HepG2 (cell line): ENCODE data around the gene ZDHHC8. TPM values are rescaled to one million over a fixed set of nuclear protein-coding genes. Genes with fewer than 3 reads are reported as not detected.

ENCODE experiments used
- ATAC-seq: fragments of 200-7000 bp; cut with Tn5 transposase; 3 replicates; pipeline ENCODE4 v1.9.1; 2020; ENCODE audit warnings: mild to moderate bottlenecking, moderate library complexity
- BruUV-seq: library from RNA; stranded (reverse); fragments of 400-500 nt; replicated peaks from 2 replicates; lab custom pipeline; 2021; lab: Mats Ljungman, UMichigan
- CTCF ChIA-PET: fragments of 300-600 bp; formaldehyde crosslinking; extraction: SDS; loops from one replicate; lab custom pipeline; 2021; ENCODE audit warnings: low total read pairs, inconsistent platforms, low intra/inter-chr PET ratio; lab: Yijun Ruan, JAX
- POLR2A ChIA-PET: fragments of 350-600 bp; sonication (Branson Sonifier 250); formaldehyde crosslinking; loops from one replicate; lab custom pipeline; 2020; ENCODE audit warnings: antibody characterized with exemption, inconsistent platforms; lab: Yijun Ruan, JAX
- DNase-seq: peaks from one replicate; pipeline ENCODE4 v3.0.0-alpha.2; 2015; ENCODE audit warnings: low spot score
- FAIRE-seq: peaks from 3 replicates; lab custom pipeline; 2011; peaks lifted over from hg19 to GRCh38; lab: Jason Lieb, UNC
- H2AFZ ChIP-seq: one replicate; pipeline ENCODE4 v1.6.1; 2011; ENCODE audit warnings: low read length, inconsistent platforms
- H3K27ac ChIP-seq: fragments of 300-600 bp; 3 replicates; pipeline ENCODE4 v1.8.0; 2011; ENCODE audit warnings: mixed run types, mild to moderate bottlenecking, mixed read lengths, low read length, inconsistent platforms; ENCODE audit not compliant: insufficient read depth; ENCODE audit errors: extremely low read length
- H3K27me3 ChIP-seq, 2 experiments: fragments of 200-600 bp in 1 of 2; 2 replicates in 1 of 2; 3 replicates in 1 of 2; pipeline versions ENCODE4 v1.6.0 to v1.8.0; 2011; ENCODE audit warnings: low read length in 2 of 2, mild to moderate bottlenecking in 2 of 2, moderate library complexity in 2 of 2, inconsistent platforms in 1 of 2; ENCODE audit not compliant: insufficient read depth in 2 of 2, control insufficient read depth in 1 of 2
- H3K36me3 ChIP-seq, 2 experiments: fragments of 200-600 bp in 1 of 2; replicated peaks in 1 of 2; 2 replicates in 1 of 2; 3 replicates in 1 of 2; pipeline versions ENCODE4 v1.5.1 to v1.8.0; 2011; ENCODE audit warnings: low read length in 2 of 2, inconsistent platforms in 1 of 2; ENCODE audit not compliant: insufficient read depth in 2 of 2, control insufficient read depth in 1 of 2
- H3K4me1 ChIP-seq: 2 replicates; pipeline ENCODE4 v1.5.1; 2012; ENCODE audit warnings: low read length, inconsistent platforms; ENCODE audit not compliant: insufficient read depth
- H3K4me2 ChIP-seq: 2 replicates; pipeline ENCODE4 v1.6.0; 2011; ENCODE audit warnings: low read depth, low read length, inconsistent platforms
- H3K4me3 ChIP-seq, 3 experiments: fragments of 200-600 bp in 1 of 3; sonication (generic), shearing (Covaris generic) in 1 of 3; replicated peaks in 1 of 3; 2 replicates each; pipeline ENCODE4 v1.5.1; 2011 to 2016; ENCODE audit warnings: low read length in 3 of 3, inconsistent platforms in 2 of 3, low read depth in 2 of 3, mild to moderate bottlenecking in 2 of 3, control low read depth in 1 of 3, mixed read lengths in 1 of 3; ENCODE audit not compliant: insufficient read depth in 1 of 3
- H3K79me2 ChIP-seq: one replicate; pipeline ENCODE4 v1.6.1; 2011; ENCODE audit warnings: low read length, inconsistent platforms; ENCODE audit not compliant: insufficient read depth
- H3K9ac ChIP-seq: 2 replicates; pipeline ENCODE4 v1.6.0; 2011; ENCODE audit warnings: mild to moderate bottlenecking, low read depth, low read length, inconsistent platforms; ENCODE audit not compliant: insufficient read depth
- H3K9me3 ChIP-seq: 2 replicates; pipeline ENCODE4 v1.5.1; 2012; ENCODE audit warnings: mild to moderate bottlenecking, low read length
- H4K20me1 ChIP-seq: 2 replicates; pipeline ENCODE4 v1.6.0; 2011; ENCODE audit warnings: inconsistent platforms, mild to moderate bottlenecking, low read length, moderate library complexity; ENCODE audit not compliant: insufficient read depth
- BCL6 ChIP-seq: IDR thresholded peaks from 2 replicates; pipeline ENCODE4 v1.6.1; 2016; ENCODE audit warnings: missing genetic modification reagents, missing compliant biosample characterization
- FLYWCH1 ChIP-seq: sonication (generic); formaldehyde crosslinking; IDR thresholded peaks from 2 replicates; pipeline ENCODE4 v1.8.1; 2023; ENCODE audit warnings: mild to moderate bottlenecking, missing genetic modification reagents
- SP5 ChIP-seq: IDR thresholded peaks from 2 replicates; pipeline ENCODE4 v1.6.1; 2016; ENCODE audit warnings: low read depth, borderline replicate concordance
- ZC3H4 ChIP-seq: sonication (generic); formaldehyde crosslinking; IDR thresholded peaks from 2 replicates; pipeline ENCODE4 v1.4.0; 2020; ENCODE audit warnings: missing genetic modification reagents, borderline replicate concordance
- ZNF451 ChIP-seq: sonication (generic); formaldehyde crosslinking; IDR thresholded peaks from 2 replicates; pipeline ENCODE4 v1.5.0; 2020; ENCODE audit warnings: mild to moderate bottlenecking, missing genetic modification reagents
- ZNF670 ChIP-seq: sonication (generic); formaldehyde crosslinking; IDR thresholded peaks from 2 replicates; pipeline ENCODE4 v1.8.0; 2022; ENCODE audit warnings: mild to moderate bottlenecking, missing genetic modification reagents, borderline replicate concordance
- ZNF761 ChIP-seq: sonication (generic); formaldehyde crosslinking; conservative IDR thresholded peaks from 2 replicates; pipeline ENCODE4 v1.4.0; 2020; ENCODE audit warnings: mild to moderate bottlenecking, missing genetic modification reagents
- WGBS: methylation state at CpG from one replicate; pipeline ENCODE4 v1.1.6; 2017; ENCODE audit warnings: low lambda C conversion rate; 5-methylcytosine and 5-hydroxymethylcytosine counted together
- in situ Hi-C: cut with HindIII; loops from 2 replicates; pipeline ENCODE4 v1.10.0; 2017; ENCODE audit warnings: low pct_unique_long_range_greater_than_20kb; ENCODE audit not compliant: extremely low pct_ligation_motif_present
- intact Hi-C: fragments of 100-400 bp; cut with micrococcal nuclease; formaldehyde crosslinking; loops from one replicate; pipeline ENCODE4 v1.10.0; 2022; ENCODE audit not compliant: unreplicated experiment
- polyA plus RNA-seq, 8 experiments: library from polyadenylated mRNA; depleted of rRNA in 3 of 8; stranded (reverse) in 7 of 8; unstranded in 1 of 8; fragments of >200 nt; fragmentation: Illumina TruSeq in 4 of 8; extraction: Trizol in 4 of 8; gene quantifications; 2 replicates each; pipeline versions ENCODE4 v1.2.1 to v1.2.3, GENCODE V29; 2011 to 2016; ENCODE audit warnings: low read depth in 4 of 8, missing spikeins in 1 of 8, mixed read lengths in 1 of 8; ENCODE audit not compliant: insufficient read depth in 1 of 8
- total RNA-seq, 5 experiments: library from RNA; depleted of rRNA; stranded (reverse); fragments of >200 nt; fragmentation: Illumina TruSeq; extraction: Trizol; gene quantifications; 2 replicates each; pipeline ENCODE4 v1.2.3, GENCODE V29; 2016; ENCODE audit warnings: low read depth in 1 of 5
- TF ChIP-seq, protein P1 (sequence below): sonication (generic); formaldehyde crosslinking; IDR thresholded peaks from 2 replicates; pipeline ENCODE4 v1.4.0; 2020; ENCODE audit warnings: missing genetic modification reagents, borderline replicate concordance
- TF ChIP-seq, protein P2 (sequence below): sonication (generic); formaldehyde crosslinking; IDR thresholded peaks from 2 replicates; pipeline ENCODE4 v1.4.0; 2020; ENCODE audit warnings: missing genetic modification reagents

ZDHHC8 gene
- total and polyA plus RNA-seq, 2 of the 13 experiments (the other 11 are each of a cell fraction or from before 2014, with no cell fraction given): 7.5 to 21.3 TPM

DNA sequence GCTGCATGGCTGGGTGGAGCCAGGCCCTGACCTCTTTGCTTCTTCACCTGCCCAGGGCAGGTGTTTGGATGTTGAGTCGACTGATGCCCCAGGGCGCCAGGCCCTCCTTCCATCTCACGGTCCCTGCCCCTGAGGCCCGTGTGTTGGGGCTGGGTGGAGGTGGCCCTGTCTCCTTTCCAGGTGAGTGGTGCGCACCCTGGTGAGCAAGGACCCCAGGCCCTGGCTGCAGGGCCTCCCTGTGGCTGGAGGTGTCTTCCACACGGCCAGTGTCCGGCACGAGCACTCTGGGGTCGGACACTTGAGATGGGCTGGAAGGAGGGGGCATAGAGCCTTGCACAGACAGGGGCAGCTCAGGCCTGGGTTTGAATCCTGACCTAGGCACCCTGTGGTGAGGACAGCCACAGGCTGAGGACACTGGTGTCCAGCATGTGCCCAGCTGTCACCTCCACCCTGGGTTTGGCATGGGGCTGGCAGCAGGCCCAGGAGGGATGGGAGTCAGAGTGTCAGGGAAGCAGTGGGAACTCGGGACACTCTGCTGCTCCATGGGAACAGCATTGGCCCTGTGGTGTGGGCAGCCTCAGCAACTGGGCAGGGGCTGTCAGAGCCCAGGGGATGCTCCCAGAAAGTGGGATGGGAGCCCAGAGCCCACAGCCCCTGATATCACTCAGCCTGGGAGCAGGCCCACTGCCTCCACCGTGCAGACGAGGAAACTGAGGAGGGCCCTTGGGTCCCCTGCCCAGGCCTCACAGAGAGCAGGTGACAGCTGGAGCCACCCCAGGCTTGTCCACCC, 56.4 kb downstream of the ZDHHC8 start:
- Histone ChIP-seq H3K79me2 (no peaks in the 10 kb centered on the region), H3K36me3 (no peaks in the 10 kb centered on the region), H2AFZ (no peak overlapping the region), H4K20me1 (0 out of 2 replicates have a peak, but pooled peaks cover 3% of the 10 kb centered on the region), H3K27me3 (peaks cover 16 to 49% of the 10 kb centered on the region in 2 experiments; a peak in 4 of 5 replicates), H3K4me1 (no peaks in the 10 kb centered on the region), H3K27ac (no peak overlapping the region), H3K9me3 (no peaks in the 10 kb centered on the region), H3K9ac (no peak overlapping the region), H3K4me2 (no peak overlapping the region), H3K4me3 (no peak overlapping the region)
- no peak for FAIRE-seq
- ChIA-PET CTCF (no interaction called here), POLR2A (no interaction called here)
- in situ Hi-C loops (no loop called here), intact Hi-C loops (no loop called here)
- DNase-seq: no peak
- BruUV-seq: no TSS peak
- TF ChIP-seq, protein P1, sequence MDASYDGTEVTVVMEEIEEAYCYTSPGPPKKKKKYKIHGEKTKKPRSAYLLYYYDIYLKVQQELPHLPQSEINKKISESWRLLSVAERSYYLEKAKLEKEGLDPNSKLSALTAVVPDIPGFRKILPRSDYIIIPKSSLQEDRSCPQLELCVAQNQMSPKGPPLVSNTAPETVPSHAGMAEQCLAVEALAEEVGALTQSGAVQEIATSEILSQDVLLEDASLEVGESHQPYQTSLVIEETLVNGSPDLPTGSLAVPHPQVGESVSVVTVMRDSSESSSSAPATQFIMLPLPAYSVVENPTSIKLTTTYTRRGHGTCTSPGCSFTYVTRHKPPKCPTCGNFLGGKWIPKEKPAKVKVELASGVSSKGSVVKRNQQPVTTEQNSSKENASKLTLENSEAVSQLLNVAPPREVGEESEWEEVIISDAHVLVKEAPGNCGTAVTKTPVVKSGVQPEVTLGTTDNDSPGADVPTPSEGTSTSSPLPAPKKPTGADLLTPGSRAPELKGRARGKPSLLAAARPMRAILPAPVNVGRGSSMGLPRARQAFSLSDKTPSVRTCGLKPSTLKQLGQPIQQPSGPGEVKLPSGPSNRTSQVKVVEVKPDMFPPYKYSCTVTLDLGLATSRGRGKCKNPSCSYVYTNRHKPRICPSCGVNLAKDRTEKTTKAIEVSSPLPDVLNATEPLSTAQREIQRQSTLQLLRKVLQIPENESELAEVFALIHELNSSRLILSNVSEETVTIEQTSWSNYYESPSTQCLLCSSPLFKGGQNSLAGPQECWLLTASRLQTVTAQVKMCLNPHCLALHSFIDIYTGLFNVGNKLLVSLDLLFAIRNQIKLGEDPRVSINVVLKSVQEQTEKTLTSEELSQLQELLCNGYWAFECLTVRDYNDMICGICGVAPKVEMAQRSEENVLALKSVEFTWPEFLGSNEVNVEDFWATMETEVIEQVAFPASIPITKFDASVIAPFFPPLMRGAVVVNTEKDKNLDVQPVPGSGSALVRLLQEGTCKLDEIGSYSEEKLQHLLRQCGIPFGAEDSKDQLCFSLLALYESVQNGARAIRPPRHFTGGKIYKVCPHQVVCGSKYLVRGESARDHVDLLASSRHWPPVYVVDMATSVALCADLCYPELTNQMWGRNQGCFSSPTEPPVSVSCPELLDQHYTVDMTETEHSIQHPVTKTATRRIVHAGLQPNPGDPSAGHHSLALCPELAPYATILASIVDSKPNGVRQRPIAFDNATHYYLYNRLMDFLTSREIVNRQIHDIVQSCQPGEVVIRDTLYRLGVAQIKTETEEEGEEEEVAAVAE (CRISPR knock-in tag): no peak
- no peak for TF ChIP-seq SP5 (CRISPR knock-in tag)
- no peak for TF ChIP-seq ZC3H4
- no peak for TF ChIP-seq ZNF670 (CRISPR knock-in tag)
- TF ChIP-seq, protein P2, sequence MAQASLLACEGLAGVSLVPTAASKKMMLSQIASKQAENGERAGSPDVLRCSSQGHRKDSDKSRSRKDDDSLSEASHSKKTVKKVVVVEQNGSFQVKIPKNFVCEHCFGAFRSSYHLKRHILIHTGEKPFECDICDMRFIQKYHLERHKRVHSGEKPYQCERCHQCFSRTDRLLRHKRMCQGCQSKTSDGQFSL (CRISPR knock-in tag): no peak
- no peak for TF ChIP-seq ZNF451
- TF ChIP-seq FLYWCH1 (CRISPR knock-in tag): no peak
- TF ChIP-seq BCL6 (CRISPR knock-in tag): no peak
- TF ChIP-seq ZNF761 (CRISPR knock-in tag): no peak
- ATAC-seq: no peak
- 60% methylated on average over 1 of the region's 12 CpGs for WGBS
